ENCODE data around the gene CAPSL. TPM values are rescaled to one million over a fixed set of nuclear protein-coding genes. Genes with fewer than 3 reads are reported as not detected.
"Not testable (repeated sequence)": the region's sequence is repeated elsewhere in the genome, so short reads cannot be mapped to it uniquely, and the experiment has no call there.

Gene CAPSL
- total RNA-seq, 2 donors from 2014 or later, result not detected

DNA sequence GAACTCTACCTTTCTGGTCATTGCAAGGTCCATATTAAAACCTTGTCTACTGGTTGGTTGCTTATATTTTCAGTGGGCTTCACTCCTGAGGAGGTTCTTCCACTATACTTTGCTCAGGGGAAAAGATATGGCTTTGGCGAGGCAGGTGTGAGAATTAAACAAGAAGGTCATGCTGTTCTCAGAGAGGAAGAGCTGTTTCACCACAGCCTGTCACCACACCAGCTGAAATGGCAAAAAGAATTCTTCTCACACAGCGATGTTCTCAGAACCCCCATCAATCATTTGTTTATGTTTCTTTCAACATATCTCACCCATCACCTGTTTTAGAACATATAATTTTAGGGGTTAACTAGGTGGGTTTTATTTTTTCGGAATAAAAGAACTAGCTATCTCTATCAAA lies 38.6 kb downstream of the CAPSL start:
- peak overlapping the region in 1 of 2 donors; percentile 74 for H3K27ac Mint-ChIP-seq
- DNase-seq (ENCODE audit: low spot score) (no peak), ATAC-seq (no peak)
- H3K27me3 Mint-ChIP-seq, result peaks cover 0 to 8% of the 10 kb centered on the region in 2 donors
- H3K4me1 Mint-ChIP-seq (ENCODE audit: low read depth in 2 of 2), result peaks cover 6 to 30% of the 10 kb centered on the region in 2 donors
- no peaks in the 10 kb centered on the region for H3K36me3 Mint-ChIP-seq
- H3K4me3 Mint-ChIP-seq, result no peak overlapping the region
- no peaks in the 10 kb centered on the region for H3K9me3 Mint-ChIP-seq

DNA sequence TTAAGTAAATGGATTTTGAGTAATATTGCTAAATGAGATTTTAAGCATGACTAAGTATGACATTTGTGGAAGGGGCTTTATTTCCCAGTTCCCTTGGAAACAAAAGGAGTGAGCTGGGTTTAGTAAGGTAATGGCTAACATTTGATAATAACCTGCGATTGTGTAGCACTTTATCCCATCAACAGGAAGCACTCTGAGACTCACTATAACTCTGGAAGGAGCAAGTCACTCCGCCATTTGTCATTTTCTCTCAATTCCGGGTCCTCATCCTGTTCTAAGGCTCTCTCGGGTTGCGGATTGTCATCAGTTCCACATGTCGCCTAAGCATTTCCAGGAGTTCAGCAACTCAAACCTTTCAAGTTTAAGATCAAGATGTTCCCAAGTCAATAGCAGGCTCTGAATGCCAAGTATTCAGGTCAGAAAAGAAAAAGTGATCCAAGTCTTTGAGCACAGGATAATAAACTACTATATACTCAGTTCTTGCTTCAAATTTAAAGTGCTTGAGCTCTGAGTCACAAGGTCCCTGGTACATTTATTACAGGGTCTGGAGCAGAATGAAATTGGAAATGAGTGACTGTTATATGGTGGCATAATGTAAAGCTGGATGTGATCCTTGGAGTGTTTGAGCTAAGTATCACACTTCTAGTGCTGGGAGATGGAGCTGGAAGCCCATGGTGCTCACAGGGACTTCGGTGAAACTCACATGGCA lies 39.3 kb downstream of the CAPSL start:
- no peak for ATAC-seq

GRCh38 chr5:35894131-35894530 lies 44.3 kb downstream of the CAPSL start:
- Mint-ChIP-seq H3K27ac (no peak overlapping the region), H3K36me3 (no peaks in the 10 kb centered on the region), H3K4me1 (ENCODE audit: low read depth in 2 of 2) (no peaks in the 10 kb centered on the region), H3K9me3 (no peaks in the 10 kb centered on the region), H3K4me3 (no peak overlapping the region), H3K27me3 (peaks cover 0 to 2% of the 10 kb centered on the region in 2 donors)
- ATAC-seq (no peak), DNase-seq (ENCODE audit: low spot score) (no peak)

More for the DNA sequence above, 39.3 kb downstream of the CAPSL start:
- Mint-ChIP-seq H3K9me3 (no peaks in the 10 kb centered on the region), H3K4me1 (ENCODE audit: low read depth in 2 of 2) (peaks cover 6 to 23% of the 10 kb centered on the region in 2 donors), H3K27ac (peak overlapping the region in 1 of 2 donors; percentile 74), H3K4me3 (no peak overlapping the region), H3K36me3 (no peaks in the 10 kb centered on the region), H3K27me3 (peaks cover 0 to 6% of the 10 kb centered on the region in 2 donors)
- no peak for DNase-seq (ENCODE audit: low spot score)

DNA sequence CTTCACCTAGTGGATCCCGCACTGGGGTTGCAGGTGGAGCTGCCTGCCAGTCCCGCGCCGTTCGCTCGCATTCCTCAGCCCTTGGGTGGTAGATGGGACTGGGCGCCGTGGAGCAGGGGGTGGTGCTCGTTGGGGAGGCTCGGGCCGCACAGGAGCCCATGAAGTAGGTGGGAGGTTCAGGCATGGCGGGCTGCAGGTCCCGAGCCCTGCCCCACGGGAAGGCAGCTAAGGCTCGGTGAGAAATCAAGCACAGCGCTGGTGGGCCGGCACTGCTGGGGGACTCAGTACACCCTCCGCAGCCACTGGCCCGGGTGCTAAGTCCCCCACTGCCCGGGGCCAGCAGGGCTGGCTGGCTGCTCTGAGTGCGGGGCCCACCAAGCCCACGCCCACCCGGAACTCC lies 45.6 kb downstream of the CAPSL start:
- H3K27ac Mint-ChIP-seq; H3K9me3 Mint-ChIP-seq; H3K4me3 Mint-ChIP-seq; H3K36me3 Mint-ChIP-seq; DNase-seq (ENCODE audit: low spot score); ATAC-seq; H3K27me3 Mint-ChIP-seq; H3K4me1 Mint-ChIP-seq (ENCODE audit: low read depth in 2 of 2): not testable (repeated sequence)

DNA sequence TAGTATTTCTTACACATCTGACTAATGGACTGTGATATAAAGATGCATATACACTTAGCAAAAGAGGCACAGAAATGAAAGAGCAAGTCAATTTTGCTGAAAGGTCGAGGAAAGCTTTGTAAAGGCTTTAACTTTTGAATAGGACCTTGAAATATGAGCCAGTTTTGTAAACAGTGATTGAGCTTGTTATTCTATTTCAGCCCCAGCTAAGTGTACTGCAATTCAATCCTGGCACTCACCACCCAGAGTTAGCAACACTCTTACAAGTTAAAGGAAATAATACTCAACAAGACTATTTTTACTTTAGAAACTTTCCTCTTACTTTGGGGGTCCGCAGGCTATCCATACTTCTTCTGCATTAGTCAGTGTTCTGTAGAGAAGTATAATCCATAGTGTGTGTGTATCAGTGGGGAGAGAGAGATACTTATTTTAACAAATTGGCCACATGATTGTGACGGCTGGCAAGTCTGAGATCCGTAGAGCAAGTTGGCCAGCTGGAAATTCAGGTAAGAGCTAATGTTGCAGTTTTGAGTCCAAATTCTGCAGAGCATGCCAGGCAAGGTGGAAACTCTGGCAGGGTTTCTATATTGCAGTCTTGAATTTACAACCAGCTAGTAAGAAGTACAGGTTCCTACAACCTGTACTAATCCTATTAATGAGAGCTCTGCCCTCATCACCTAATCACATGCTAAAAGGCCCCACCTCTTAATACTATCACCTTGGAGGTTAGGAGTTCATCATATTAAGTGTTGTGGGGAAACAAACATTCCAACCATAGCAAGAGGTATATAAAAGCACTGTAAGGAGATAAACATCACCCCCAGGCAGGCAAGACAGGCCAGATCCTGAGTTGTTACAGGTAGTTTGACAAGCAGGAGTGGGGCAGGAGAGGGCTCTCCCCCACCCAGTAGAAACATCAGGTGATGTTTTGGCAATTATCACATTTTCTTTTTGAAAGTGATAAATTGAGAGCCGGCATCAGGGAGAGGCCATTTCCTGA lies 48.1 kb downstream of the CAPSL start:
- H3K4me3 Mint-ChIP-seq, result no peak overlapping the region
- no peaks in the 10 kb centered on the region for H3K36me3 Mint-ChIP-seq
- H3K9me3 Mint-ChIP-seq, result no peaks in the 10 kb centered on the region
- no peaks in the 10 kb centered on the region for H3K27me3 Mint-ChIP-seq
- ATAC-seq (no peak), DNase-seq (ENCODE audit: low spot score) (no peak)
- H3K4me1 Mint-ChIP-seq (ENCODE audit: low read depth in 2 of 2), result no peaks in the 10 kb centered on the region
- no peak overlapping the region for H3K27ac Mint-ChIP-seq

DNA sequence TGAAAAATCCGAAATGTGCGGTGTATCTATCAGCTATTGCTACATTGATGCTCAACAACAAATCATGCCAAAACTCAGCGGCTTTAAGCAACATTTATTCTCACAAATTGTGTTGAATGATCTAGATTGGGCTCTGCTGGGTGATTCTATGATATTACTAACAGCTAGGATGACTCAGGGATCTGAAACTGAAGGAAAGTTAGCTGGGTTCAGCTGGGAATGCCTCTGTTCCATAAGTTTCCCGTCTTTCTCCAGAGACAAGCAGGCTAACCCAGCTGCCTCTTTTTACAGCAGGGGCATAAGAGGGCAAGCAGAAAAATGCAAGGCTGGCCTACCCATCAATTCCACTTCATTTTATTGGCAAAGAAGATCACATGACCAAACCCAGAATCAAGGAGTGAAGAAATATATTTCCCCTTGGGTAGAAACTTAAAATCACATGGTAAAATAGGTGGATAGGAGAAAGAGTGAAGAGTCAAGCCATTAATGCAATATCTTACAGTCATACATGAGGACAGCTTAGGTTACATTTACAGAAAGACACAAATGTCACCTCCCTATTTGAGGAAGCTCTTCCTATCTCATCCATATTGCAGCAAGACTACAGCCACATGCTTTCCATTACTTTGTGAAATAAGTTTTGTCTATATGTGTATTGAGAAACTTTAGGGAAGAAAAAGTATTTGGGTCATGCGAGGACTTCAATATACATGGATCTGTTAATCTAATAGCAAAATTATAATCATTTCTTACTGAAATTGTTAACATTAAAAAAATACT lies 50.9 kb downstream of the CAPSL start:
- no peak overlapping the region for H3K27ac Mint-ChIP-seq
- no peaks in the 10 kb centered on the region for H3K9me3 Mint-ChIP-seq
- no peak overlapping the region for H3K4me3 Mint-ChIP-seq
- no peaks in the 10 kb centered on the region for H3K27me3 Mint-ChIP-seq
- ATAC-seq (no peak), DNase-seq (ENCODE audit: low spot score) (no peak)
- H3K4me1 Mint-ChIP-seq (ENCODE audit: low read depth in 2 of 2), result peaks cover 10 to 13% of the 10 kb centered on the region in 2 donors
- H3K36me3 Mint-ChIP-seq, result no peaks in the 10 kb centered on the region

GRCh38 chr5:35886381-35886780 lies 52.0 kb downstream of the CAPSL start:
- no peaks in the 10 kb centered on the region for H3K27me3 Mint-ChIP-seq
- DNase-seq (ENCODE audit: low spot score) (no peak), ATAC-seq (no peak)
- H3K27ac Mint-ChIP-seq, result no peak overlapping the region
- H3K4me3 Mint-ChIP-seq, result no peak overlapping the region
- peaks cover 10 to 13% of the 10 kb centered on the region in 2 donors for H3K4me1 Mint-ChIP-seq (ENCODE audit: low read depth in 2 of 2)
- H3K36me3 Mint-ChIP-seq, result no peaks in the 10 kb centered on the region
- H3K9me3 Mint-ChIP-seq, result peaks cover 2% of the 10 kb centered on the region

DNA sequence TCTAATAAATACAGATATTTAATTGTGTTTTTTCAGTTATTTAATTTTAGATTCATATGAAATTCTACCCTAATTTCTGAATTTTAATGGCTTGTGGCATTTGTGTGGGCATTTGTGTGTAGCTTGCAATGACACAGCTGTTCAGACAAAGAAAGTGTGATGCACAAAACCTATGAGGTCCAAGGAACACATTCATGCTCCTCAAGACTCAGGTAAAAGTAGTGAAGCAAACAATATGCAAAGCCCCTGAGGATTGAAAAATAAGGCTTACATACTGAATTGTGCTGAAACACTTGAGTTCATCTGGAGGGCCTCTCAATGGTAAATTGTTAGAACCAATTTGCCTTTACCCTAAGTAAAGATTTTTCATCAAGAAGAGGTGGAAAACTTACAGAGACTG lies 53.6 kb downstream of the CAPSL start:
- H3K4me1 Mint-ChIP-seq (ENCODE audit: low read depth in 2 of 2), result peaks cover 16% of the 10 kb centered on the region in 2 donors
- peaks cover 2% of the 10 kb centered on the region for H3K9me3 Mint-ChIP-seq
- ATAC-seq (no peak), DNase-seq (ENCODE audit: low spot score) (no peak)
- peak overlapping the region in 1 of 2 donors; percentile 72 for H3K27ac Mint-ChIP-seq
- no peaks in the 10 kb centered on the region for H3K27me3 Mint-ChIP-seq
- no peak overlapping the region for H3K4me3 Mint-ChIP-seq
- no peaks in the 10 kb centered on the region for H3K36me3 Mint-ChIP-seq

DNA sequence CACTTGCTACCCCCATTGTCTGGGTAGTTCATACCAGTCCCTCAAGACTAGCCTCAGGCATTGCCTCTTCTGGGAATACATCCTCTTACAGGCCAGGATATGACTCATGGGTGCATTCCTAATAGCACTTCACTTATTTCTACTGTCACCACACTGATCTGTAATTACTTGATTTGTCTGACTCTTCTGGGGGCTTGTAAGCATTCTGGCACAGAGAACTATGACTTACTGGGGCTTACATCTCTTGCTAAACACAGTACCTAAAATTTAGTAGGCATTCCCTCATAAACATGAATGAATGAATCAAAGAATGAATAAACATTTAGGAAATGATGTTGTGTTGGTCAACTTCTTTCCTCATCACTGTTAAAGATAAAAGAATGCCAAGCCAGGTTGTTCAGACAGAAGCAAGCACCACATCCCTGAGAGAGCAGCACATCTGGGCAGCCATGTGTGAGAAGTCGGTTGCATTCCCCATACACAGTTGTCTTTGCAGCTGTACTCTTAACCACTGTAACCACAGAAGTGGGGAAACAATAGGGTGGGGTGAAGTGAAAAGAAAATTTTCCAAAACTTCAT lies 54.1 kb downstream of the CAPSL start:
- Mint-ChIP-seq H3K4me1 (ENCODE audit: low read depth in 2 of 2) (peaks cover 16% of the 10 kb centered on the region in 2 donors), H3K36me3 (no peaks in the 10 kb centered on the region), H3K9me3 (peaks cover 2% of the 10 kb centered on the region), H3K27me3 (no peaks in the 10 kb centered on the region), H3K4me3 (peak overlapping the region; percentile 77), H3K27ac (peak overlapping the region; percentile 72 to 79)
- ATAC-seq, result peak; percentile 91 to 92
- DNase-seq (ENCODE audit: low spot score), result no peak

DNA sequence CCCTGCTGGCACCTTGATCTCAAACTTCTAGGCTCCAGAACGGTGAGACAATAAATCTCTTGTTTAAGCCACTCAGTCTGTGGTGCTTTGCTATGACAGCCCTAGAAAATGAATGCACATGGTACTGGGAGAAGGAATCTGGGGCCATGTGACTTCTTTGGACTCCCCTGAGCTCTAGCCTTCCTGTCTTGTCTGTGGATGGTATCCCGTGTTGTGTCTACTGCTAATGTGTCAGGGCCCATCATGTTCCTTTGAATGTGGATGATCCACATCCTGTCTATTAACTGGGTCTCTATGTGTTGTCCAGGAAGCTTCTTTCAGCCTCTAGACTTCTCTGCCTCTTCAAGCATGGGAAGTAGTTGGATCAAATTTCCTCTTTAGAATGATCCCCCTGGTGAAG lies 56.7 kb downstream of the CAPSL start:
- Mint-ChIP-seq H3K4me3 (no peak overlapping the region), H3K9me3 (peaks cover 2% of the 10 kb centered on the region), H3K36me3 (peaks cover 4% of the 10 kb centered on the region), H3K27me3 (no peaks in the 10 kb centered on the region), H3K4me1 (ENCODE audit: low read depth in 2 of 2) (peaks cover 16 to 24% of the 10 kb centered on the region in 2 donors), H3K27ac (peak overlapping the region; percentile 29 to 69)
- ATAC-seq (no peak), DNase-seq (ENCODE audit: low spot score) (no peak)

DNA sequence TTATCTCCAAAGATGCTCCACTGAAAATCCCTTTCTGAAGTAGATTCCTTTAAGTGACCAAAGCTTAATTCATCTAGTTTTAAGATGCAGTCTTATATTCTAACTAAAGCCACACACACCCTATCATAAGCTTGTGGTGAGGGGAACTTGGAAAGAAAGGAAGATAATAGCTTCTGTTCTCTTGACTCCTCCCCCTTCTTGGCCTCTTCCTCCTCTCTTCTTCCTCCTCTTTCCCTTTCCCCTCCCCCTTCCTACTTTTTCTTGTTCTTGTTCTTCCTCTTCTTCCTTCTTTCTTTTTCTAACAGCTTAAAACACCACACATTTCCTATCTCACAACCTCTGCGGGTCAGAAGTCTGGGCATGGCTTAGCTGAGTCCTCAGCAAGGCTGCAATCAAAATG lies 58.3 kb downstream of the CAPSL start:
- peaks cover 4% of the 10 kb centered on the region for H3K36me3 Mint-ChIP-seq
- ATAC-seq, result no peak
- H3K4me3 Mint-ChIP-seq, result no peak overlapping the region
- no peak for DNase-seq (ENCODE audit: low spot score)
- no peak overlapping the region for H3K27ac Mint-ChIP-seq
- H3K9me3 Mint-ChIP-seq, result peaks cover 2% of the 10 kb centered on the region
- H3K4me1 Mint-ChIP-seq (ENCODE audit: low read depth in 2 of 2), result peaks cover 19 to 29% of the 10 kb centered on the region in 2 donors
- H3K27me3 Mint-ChIP-seq, result no peaks in the 10 kb centered on the region

- no peak overlapping the region for H3K4me3 Mint-ChIP-seq
- H3K27me3 Mint-ChIP-seq, result no peaks in the 10 kb centered on the region
- H3K36me3 Mint-ChIP-seq, result peaks cover 4% of the 10 kb centered on the region
- no peak overlapping the region for H3K27ac Mint-ChIP-seq
- H3K4me1 Mint-ChIP-seq (ENCODE audit: low read depth in 2 of 2), result peaks cover 19 to 29% of the 10 kb centered on the region in 2 donors
- DNase-seq (ENCODE audit: low spot score), result no peak
- peaks cover 2% of the 10 kb centered on the region for H3K9me3 Mint-ChIP-seq
- no peak for ATAC-seq
Measured at GRCh38 chr5:35879649-35880048, 58.8 kb downstream of the CAPSL start.

GRCh38 chr5:35879096-35879495 lies 59.3 kb downstream of the CAPSL start:
- Mint-ChIP-seq H3K4me3 (no peak overlapping the region), H3K9me3 (peaks cover 2% of the 10 kb centered on the region), H3K36me3 (peaks cover 4% of the 10 kb centered on the region), H3K27me3 (no peaks in the 10 kb centered on the region), H3K27ac (no peak overlapping the region), H3K4me1 (ENCODE audit: low read depth in 2 of 2) (peaks cover 15 to 24% of the 10 kb centered on the region in 2 donors)
- no peak for DNase-seq (ENCODE audit: low spot score)
- no peak for ATAC-seq

All from natural killer cell treated with Interleukin-12 subunit alpha and Interleukin-12 subunit beta and Interleukin-15 and Interleukin-18, amount 100 ng/mL, for 72 hours (primary cell).